Endodermal cell (in vitro differentiated cells): Measurements from ENCODE around the gene TMC7. TPM values are rescaled to one million over a fixed set of nuclear protein-coding genes. Genes with fewer than 3 reads are reported as not detected.

Experiments used
- DNase-seq: peaks from one replicate; pipeline ENCODE4 v3.0.0-alpha.2; 2017
- H3K27ac ChIP-seq: 2 replicates; pipeline ENCODE4 v1.5.1; 2013; ENCODE audit warnings: mild to moderate bottlenecking, low read depth, low read length, moderate library complexity
- H3K27me3 ChIP-seq: 2 replicates; pipeline ENCODE4 v1.6.1; 2013; ENCODE audit warnings: mild to moderate bottlenecking, low read length, moderate library complexity; ENCODE audit not compliant: insufficient read depth, control insufficient read depth, poor library complexity, severe bottlenecking
- H3K36me3 ChIP-seq: 2 replicates; pipeline ENCODE4 v1.7.0; 2013; ENCODE audit warnings: mild to moderate bottlenecking, low read length, moderate library complexity; ENCODE audit not compliant: control insufficient read depth, insufficient read depth
- H3K4me1 ChIP-seq: one replicate; pipeline ENCODE4 v1.7.0; 2013; ENCODE audit warnings: low read length; ENCODE audit not compliant: control insufficient read depth, insufficient read depth
- H3K4me3 ChIP-seq: 2 replicates; pipeline ENCODE4 v1.5.1; 2013; ENCODE audit warnings: mild to moderate bottlenecking, low read length, moderate library complexity
- H3K9ac ChIP-seq: 2 replicates; pipeline ENCODE4 v1.6.1; 2013; ENCODE audit warnings: mild to moderate bottlenecking, low read length, moderate library complexity; ENCODE audit not compliant: poor library complexity, severe bottlenecking; ENCODE audit errors: extremely low read depth
- H3K9me3 ChIP-seq: 2 replicates; pipeline ENCODE4 v1.6.1; 2013; ENCODE audit warnings: mild to moderate bottlenecking, low read length, moderate library complexity; ENCODE audit not compliant: control insufficient read depth
- H3K27ac Mint-ChIP-seq: 2 replicates; pipeline ENCODE4 v1.8.0; 2020; ENCODE audit warnings: mixed read lengths
- H3K27me3 Mint-ChIP-seq: 2 replicates; pipeline ENCODE4 v1.8.0; 2021; ENCODE audit warnings: mild to moderate bottlenecking, mixed read lengths; ENCODE audit not compliant: insufficient read depth
- H3K36me3 Mint-ChIP-seq: 2 replicates; pipeline ENCODE4 v1.8.0; 2020; ENCODE audit warnings: low read depth, mixed read lengths
- H3K4me1 Mint-ChIP-seq: 2 replicates; pipeline ENCODE4 v1.8.0; 2020; ENCODE audit warnings: mixed read lengths
- H3K4me3 Mint-ChIP-seq: 2 replicates; pipeline ENCODE4 v1.8.0; 2020; ENCODE audit warnings: mild to moderate bottlenecking, moderate library complexity, mixed read lengths
- H3K9me3 Mint-ChIP-seq: 2 replicates; pipeline ENCODE4 v1.8.0; 2020; ENCODE audit warnings: mild to moderate bottlenecking, mixed read lengths
- WGBS, 2 experiments: methylation state at CpG; one replicate each; pipeline versions ENCODE4 v1.1.5 to v1.1.7; 2013; ENCODE audit warnings: missing lambda C conversion rate in 2 of 2, mixed read lengths in 1 of 2; ENCODE audit not compliant: insufficient coverage in 1 of 2, insufficient read length in 1 of 2; 5-methylcytosine and 5-hydroxymethylcytosine counted together
- total RNA-seq, 2 donors: library from RNA; stranded (reverse); fragmentation: NEBNext Ultra II Directional in 1 of 2; extraction: Animal tissue kit (Norgen Biotek cat#: 25700) in 1 of 2; gene quantifications; 2 replicates in 1 of 2; 3 replicates in 1 of 2; pipeline ENCODE4 v1.2.1, GENCODE V29; 2021
- TF ChIP-seq, protein P1 (sequence below): fragments of 200-600 bp; sonication (generic); conservative IDR thresholded peaks from 2 replicates; pipeline ENCODE4 v1.5.0; 2021; ENCODE audit warnings: antibody characterized with exemption, mild to moderate bottlenecking

The TMC7 gene
- total RNA-seq, 2 donors from 2014 or later, result 14.9 to 16.6 TPM

DNA sequence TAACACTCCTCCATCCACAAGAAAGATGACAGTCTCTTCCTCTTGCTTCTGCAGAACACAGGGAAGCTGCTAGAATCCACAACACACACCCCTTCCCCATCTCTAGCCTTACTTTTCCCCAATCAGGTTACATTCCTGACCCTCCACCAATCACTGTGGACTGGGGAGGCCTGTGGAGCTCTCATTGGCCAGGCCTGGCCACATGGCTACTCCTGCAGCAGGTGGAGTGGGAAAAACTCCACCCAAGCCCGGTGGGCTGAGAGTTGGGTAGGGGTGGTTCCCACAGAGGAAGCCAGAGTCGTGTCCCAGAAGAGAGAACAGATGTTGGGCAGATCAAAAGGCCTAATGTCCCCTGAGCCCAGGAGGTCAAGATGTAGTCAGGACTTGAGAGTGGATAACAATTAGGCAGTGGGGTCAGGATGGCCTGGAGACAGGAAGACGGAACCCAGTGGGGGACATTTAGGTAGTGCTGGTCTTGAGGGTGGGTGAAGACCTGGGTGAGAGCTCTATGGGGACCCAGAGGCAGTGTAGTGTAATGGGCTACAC lies 105.7 kb downstream of the TMC7 start:
- Histone ChIP-seq H3K4me1 (no peaks in the 10 kb centered on the region), H3K36me3 (no peaks in the 10 kb centered on the region), H3K27ac (no peak overlapping the region), H3K9me3 (peaks cover 7% of the 10 kb centered on the region), H3K9ac (no peak overlapping the region), H3K27me3 (no peaks in the 10 kb centered on the region), H3K4me3 (no peak overlapping the region)
- WGBS, 2 experiments, result 94 to 97% methylated on average over 2 to 3 of the region's 3 CpGs
- TF ChIP-seq, protein P1, sequence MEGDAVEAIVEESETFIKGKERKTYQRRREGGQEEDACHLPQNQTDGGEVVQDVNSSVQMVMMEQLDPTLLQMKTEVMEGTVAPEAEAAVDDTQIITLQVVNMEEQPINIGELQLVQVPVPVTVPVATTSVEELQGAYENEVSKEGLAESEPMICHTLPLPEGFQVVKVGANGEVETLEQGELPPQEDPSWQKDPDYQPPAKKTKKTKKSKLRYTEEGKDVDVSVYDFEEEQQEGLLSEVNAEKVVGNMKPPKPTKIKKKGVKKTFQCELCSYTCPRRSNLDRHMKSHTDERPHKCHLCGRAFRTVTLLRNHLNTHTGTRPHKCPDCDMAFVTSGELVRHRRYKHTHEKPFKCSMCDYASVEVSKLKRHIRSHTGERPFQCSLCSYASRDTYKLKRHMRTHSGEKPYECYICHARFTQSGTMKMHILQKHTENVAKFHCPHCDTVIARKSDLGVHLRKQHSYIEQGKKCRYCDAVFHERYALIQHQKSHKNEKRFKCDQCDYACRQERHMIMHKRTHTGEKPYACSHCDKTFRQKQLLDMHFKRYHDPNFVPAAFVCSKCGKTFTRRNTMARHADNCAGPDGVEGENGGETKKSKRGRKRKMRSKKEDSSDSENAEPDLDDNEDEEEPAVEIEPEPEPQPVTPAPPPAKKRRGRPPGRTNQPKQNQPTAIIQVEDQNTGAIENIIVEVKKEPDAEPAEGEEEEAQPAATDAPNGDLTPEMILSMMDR, result no peak
- Mint-ChIP-seq H3K4me1 (peaks cover 15% of the 10 kb centered on the region), H3K36me3 (no peaks in the 10 kb centered on the region), H3K9me3 (peaks cover 2% of the 10 kb centered on the region), H3K27me3 (peaks cover 13% of the 10 kb centered on the region), H3K27ac (no peak overlapping the region), H3K4me3 (no peak overlapping the region)
- no peak for DNase-seq

DNA sequence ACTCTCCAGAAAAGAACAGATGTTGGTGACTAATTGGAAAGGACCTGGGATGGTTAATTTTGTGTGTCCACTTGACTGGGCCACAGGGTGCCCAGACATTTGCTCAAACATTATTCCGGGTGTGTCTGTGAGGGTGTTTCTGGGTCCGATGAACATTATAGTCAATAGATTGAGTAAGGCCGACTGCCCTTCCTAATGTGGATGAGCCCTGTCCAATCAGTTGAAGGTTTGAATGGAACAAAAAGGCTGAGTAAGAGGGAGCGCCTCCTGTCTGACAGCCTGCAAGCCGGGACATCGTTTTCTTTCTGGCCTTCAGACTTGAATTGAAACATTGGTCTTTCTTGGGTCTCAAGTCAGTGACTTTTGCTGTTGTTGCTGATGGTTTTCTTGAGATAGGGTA lies 107.2 kb downstream of the TMC7 start:
- Histone ChIP-seq H3K36me3 (no peaks in the 10 kb centered on the region), H3K9ac (no peak overlapping the region), H3K4me1 (no peaks in the 10 kb centered on the region), H3K27me3 (no peaks in the 10 kb centered on the region), H3K9me3 (no peaks in the 10 kb centered on the region), H3K27ac (no peak overlapping the region), H3K4me3 (no peak overlapping the region)
- Mint-ChIP-seq H3K27me3 (peaks cover 4% of the 10 kb centered on the region), H3K4me3 (no peak overlapping the region), H3K27ac (no peak overlapping the region), H3K4me1 (peaks cover 10% of the 10 kb centered on the region), H3K36me3 (no peaks in the 10 kb centered on the region), H3K9me3 (peaks cover 2% of the 10 kb centered on the region)
- TF ChIP-seq, protein P1, result no peak
- WGBS, 2 experiments, result 92 to 95% methylated on average over 6 of the region's 6 CpGs
- DNase-seq, result no peak

DNA sequence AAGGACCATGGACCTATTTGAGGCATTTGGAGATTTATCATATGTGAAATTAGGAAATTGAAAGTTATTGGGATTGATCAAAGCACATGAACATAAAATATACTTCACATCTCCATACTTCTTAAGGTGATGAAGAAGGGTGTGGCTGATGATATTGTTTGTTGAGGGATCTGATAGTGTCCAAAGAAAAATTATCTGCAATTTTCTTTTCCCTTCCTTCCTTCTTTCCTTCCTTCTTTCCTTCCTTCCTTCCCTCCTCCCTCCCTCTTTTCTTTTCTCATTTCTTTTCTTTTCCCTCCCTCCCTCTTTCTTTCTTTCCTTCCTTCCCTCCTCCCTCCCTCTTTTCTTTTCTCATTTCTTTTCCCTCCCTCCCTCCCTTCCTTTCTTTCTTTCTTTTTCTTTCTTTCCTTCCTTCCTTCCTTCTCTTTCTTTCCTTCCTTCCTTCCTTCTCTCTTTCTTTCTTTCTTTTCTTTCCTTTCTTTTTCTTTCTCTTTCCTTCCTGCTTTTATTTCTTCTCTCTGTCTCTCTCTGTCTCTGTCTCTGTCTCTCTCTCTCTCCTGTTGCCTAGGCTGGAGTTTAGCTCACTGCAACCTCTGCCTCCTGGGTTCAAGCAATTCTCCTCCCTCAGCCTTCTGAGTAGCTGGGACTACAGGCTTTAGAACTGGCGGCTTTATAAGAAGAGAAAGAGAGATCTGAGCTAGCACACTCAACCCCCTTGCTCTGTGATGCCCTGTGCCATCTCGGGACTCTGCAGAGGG lies 109.1 kb downstream of the TMC7 start:
- Mint-ChIP-seq H3K4me1 (peaks cover 8% of the 10 kb centered on the region), H3K9me3 (peaks cover 3% of the 10 kb centered on the region), H3K27ac (no peak overlapping the region), H3K4me3 (no peak overlapping the region), H3K27me3 (no peaks in the 10 kb centered on the region), H3K36me3 (no peaks in the 10 kb centered on the region)
- no peaks in the 10 kb centered on the region for H3K27me3 ChIP-seq
- no peaks in the 10 kb centered on the region for H3K36me3 ChIP-seq
- no peak overlapping the region for H3K27ac ChIP-seq
- DNase-seq, result no peak
- peaks cover under 1% of the 10 kb centered on the region for H3K9me3 ChIP-seq
- H3K4me3 ChIP-seq, result no peak overlapping the region
- whole genome bisulfite sequencing, 2 experiments, result 70 to 92% methylated on average over 1 to 2 of the region's 2 CpGs
- TF ChIP-seq, protein P1, result no peak
- H3K4me1 ChIP-seq, result no peaks in the 10 kb centered on the region
- H3K9ac ChIP-seq, result no peak overlapping the region
